ENCODE measurements around the gene TNFSF13. TPM values are rescaled to one million over a fixed set of nuclear protein-coding genes. Genes with fewer than 3 reads are reported as not detected.
"Not testable (repeated sequence)": the region's sequence is repeated elsewhere in the genome, so short reads cannot be mapped to it uniquely, and the experiment has no call there.

Gene TNFSF13
- total RNA-seq, 1 experiment from 2014 or later = 15.6 TPM

- no peak for DNase-seq (ENCODE audit: low spot score)
These were observed 31.5 kb downstream of the TNFSF13 start, which contains the start of gene SOX15 for GRCh38 chr17:7589891-7590691. TSS of gene SOX15 (minus strand) at chr17:7590094. CDS start at chr17:7589676, 418 bp downstream.

- DNase-seq (ENCODE audit: low spot score) = no peak
These were observed 32.2 kb downstream of the TNFSF13 start for GRCh38 chr17:7590743-7591142.

- no peak for DNase-seq (ENCODE audit: low spot score)
These were observed 33.0 kb downstream of the TNFSF13 start for GRCh38 chr17:7591596-7591995.

GRCh38 chr17:7592422-7593021, 34.0 kb downstream of the TNFSF13 start:
- DNase-seq (ENCODE audit: low spot score) = no peak

GRCh38 chr17:7593296-7593695, 34.7 kb downstream of the TNFSF13 start:
- DNase-seq (ENCODE audit: low spot score) = no peak

- DNase-seq (ENCODE audit: low spot score) = not testable (repeated sequence)
These were observed 39.0 kb downstream of the TNFSF13 start for GRCh38 chr17:7597561-7597960.

GRCh38 chr17:7606280-7606679, 47.7 kb downstream of the TNFSF13 start:
- no peak for DNase-seq (ENCODE audit: low spot score)

- no peak for DNase-seq (ENCODE audit: low spot score)
These were observed 52.1 kb downstream of the TNFSF13 start for GRCh38 chr17:7610641-7611040.

Small RNAs within 50 kb of the gene (small RNA-seq; reads per million reads assigned to genes)
- not detected for gene CD68
- not detected for gene RF00019
- not detected for gene SNORA48
- gene SNORD10 = not detected

Other genes with a start within 250 kb of the TNFSF13 start
- 45.7 and 49.0 TPM in 2 replicates for gene GPS2, start 243.4 kb upstream of the TNFSF13 start, total RNA-seq (2014; rRNA removed; shearing (Covaris generic))
- gene NEURL4, start 229.4 kb upstream of the TNFSF13 start, total RNA-seq (2014; rRNA removed; shearing (Covaris generic)) = 18.0 and 21.1 TPM in 2 replicates
- 0.08 TPM in 1 of 2 replicates, not detected in the other for gene ACAP1, start 222.2 kb upstream of the TNFSF13 start, total RNA-seq (2014; rRNA removed; shearing (Covaris generic))
- 5.0 and 6.2 TPM in 2 replicates for gene KCTD11, start 206.6 kb upstream of the TNFSF13 start, total RNA-seq (2014; rRNA removed; shearing (Covaris generic))
- not detected in 2 replicates for gene TMEM95, start 203.6 kb upstream of the TNFSF13 start, total RNA-seq (2014; rRNA removed; shearing (Covaris generic))
- gene TNK1, start 177.7 kb upstream of the TNFSF13 start, total RNA-seq (2014; rRNA removed; shearing (Covaris generic)) = 4.8 and 9.4 TPM in 2 replicates
- 28.5 and 32.4 TPM in 2 replicates for gene PLSCR3, start 164.2 kb upstream of the TNFSF13 start, total RNA-seq (2014; rRNA removed; shearing (Covaris generic))
- gene TMEM256, start 154.7 kb upstream of the TNFSF13 start, total RNA-seq (2014; rRNA removed; shearing (Covaris generic)) = 84.6 and 111 TPM in 2 replicates
- 2.2 and 2.7 TPM in 2 replicates for gene NLGN2, start 150.9 kb upstream of the TNFSF13 start, total RNA-seq (2014; rRNA removed; shearing (Covaris generic))
- gene SPEM1, start 138.4 kb upstream of the TNFSF13 start, total RNA-seq (2014; rRNA removed; shearing (Covaris generic)) = not detected in 2 replicates
- gene SPEM2, start 133.1 kb upstream of the TNFSF13 start, total RNA-seq (2014; rRNA removed; shearing (Covaris generic)) = not detected in 2 replicates
- gene SPEM3, start 129.9 kb upstream of the TNFSF13 start, total RNA-seq (2014; rRNA removed; shearing (Covaris generic)) = not detected in 2 replicates
- gene TMEM102, start 123.3 kb upstream of the TNFSF13 start, total RNA-seq (2014; rRNA removed; shearing (Covaris generic)) = 11.7 and 19.4 TPM in 2 replicates
- 0.46 and 0.52 TPM in 2 replicates for gene FGF11, start 119.2 kb upstream of the TNFSF13 start, total RNA-seq (2014; rRNA removed; shearing (Covaris generic))
- gene CHRNB1, start 113.7 kb upstream of the TNFSF13 start, total RNA-seq (2014; rRNA removed; shearing (Covaris generic)) = 0.83 and 1.6 TPM in 2 replicates
- 8.4 and 10.0 TPM in 2 replicates for gene ZBTB4, start 79.1 kb upstream of the TNFSF13 start, total RNA-seq (2014; rRNA removed; shearing (Covaris generic))
- gene SLC35G6, start 77.3 kb upstream of the TNFSF13 start, total RNA-seq (2014; rRNA removed; shearing (Covaris generic)) = 0.28 TPM in 1 of 2 replicates, not detected in the other
- 26.0 and 58.6 TPM in 2 replicates for gene POLR2A, start 74.4 kb upstream of the TNFSF13 start, total RNA-seq (2014; rRNA removed; shearing (Covaris generic))
- gene TNFSF12, start 9.7 kb upstream of the TNFSF13 start, total RNA-seq (2014; rRNA removed; shearing (Covaris generic)) = not detected in 2 replicates
- gene SENP3, start 3.2 kb downstream of the TNFSF13 start, total RNA-seq (2014; rRNA removed; shearing (Covaris generic)) = 73.2 and 74.3 TPM in 2 replicates
- 4.0 and 6.6 TPM in 2 replicates for gene CD68, start 20.9 kb downstream of the TNFSF13 start, total RNA-seq (2014; rRNA removed; shearing (Covaris generic))
- gene MPDU1, start 25.1 kb downstream of the TNFSF13 start, total RNA-seq (2014; rRNA removed; shearing (Covaris generic)) = 79.8 and 81.4 TPM in 2 replicates
- 0.70 TPM in 1 of 2 replicates, not detected in the other for gene SOX15, start 31.3 kb downstream of the TNFSF13 start, total RNA-seq (2014; rRNA removed; shearing (Covaris generic))
- gene FXR2, start 56.1 kb downstream of the TNFSF13 start, total RNA-seq (2014; rRNA removed; shearing (Covaris generic)) = 23.8 and 30.3 TPM in 2 replicates
- 3.2 and 5.4 TPM in 2 replicates for gene SAT2, start 69.1 kb downstream of the TNFSF13 start, total RNA-seq (2014; rRNA removed; shearing (Covaris generic))
- 0.13 TPM in 1 of 2 replicates, not detected in the other for gene SHBG, start 71.4 kb downstream of the TNFSF13 start, total RNA-seq (2014; rRNA removed; shearing (Covaris generic))
- not detected in 2 replicates for gene ATP1B2, start 92.2 kb downstream of the TNFSF13 start, total RNA-seq (2014; rRNA removed; shearing (Covaris generic))
- 57.1 and 61.0 TPM in 2 replicates for gene TP53, start 128.7 kb downstream of the TNFSF13 start, total RNA-seq (2014; rRNA removed; shearing (Covaris generic))
- gene WRAP53, start 129.7 kb downstream of the TNFSF13 start, total RNA-seq (2014; rRNA removed; shearing (Covaris generic)) = 18.5 and 23.0 TPM in 2 replicates
- gene EFNB3, start 146.5 kb downstream of the TNFSF13 start, total RNA-seq (2014; rRNA removed; shearing (Covaris generic)) = not detected in 2 replicates
- gene DNAH2, start 159.0 kb downstream of the TNFSF13 start, total RNA-seq (2014; rRNA removed; shearing (Covaris generic)) = 0.21 TPM in 1 of 2 replicates, not detected in the other

Data from HT-29 (cell line).